IMR-90 (cell line): ENCODE data around the gene C6orf89. TPM values are rescaled to one million over a fixed set of nuclear protein-coding genes. Genes with fewer than 3 reads are reported as not detected.
A peak's percentile ranks its signal among the peaks of the same experiment; 100 is the strongest.

Experiments used
- ATAC-seq: fragments of 200-7000 bp; cut with Tn5 transposase; 2 replicates; pipeline ENCODE4 v1.9.1; 2020; ENCODE audit warnings: low read depth, mild to moderate bottlenecking, moderate library complexity
- BruUV-seq: library from RNA; stranded (reverse); fragments of 400-500 nt; replicated peaks from 2 replicates; lab custom pipeline; 2021; lab: Mats Ljungman, UMichigan
- CTCF ChIA-PET: fragments of 300-600 bp; formaldehyde crosslinking; extraction: SDS; loops from one replicate; lab custom pipeline; 2021; ENCODE audit warnings: antibody characterized with exemption; lab: Yijun Ruan, JAX
- POLR2A ChIA-PET: fragments of 300-600 bp; sonication (Branson Sonifier 250); formaldehyde crosslinking; loops from one replicate; lab custom pipeline; 2022; ENCODE audit warnings: antibody characterized with exemption; ENCODE audit not compliant: unreplicated experiment; lab: Charles Lee
- DNase-seq: peaks from one replicate; pipeline ENCODE4 v3.0.0; 2013
- H2AFZ ChIP-seq: replicated peaks from 2 replicates; pipeline ENCODE3; 2013; ENCODE audit warnings: low read length, mild to moderate bottlenecking; ENCODE audit not compliant: poor library complexity
- H2AK5ac ChIP-seq: 2 replicates; pipeline ENCODE4 v1.6.1; 2013; ENCODE audit warnings: low read depth, low read length, inconsistent platforms
- H2AK9ac ChIP-seq: replicated peaks from 2 replicates; pipeline ENCODE3; 2013; ENCODE audit warnings: mild to moderate bottlenecking, low read depth, low read length, moderate library complexity; ENCODE audit not compliant: poor library complexity
- H2BK120ac ChIP-seq: 2 replicates; pipeline ENCODE4 v1.6.1; 2013; ENCODE audit warnings: low read depth, low read length, inconsistent platforms
- H2BK15ac ChIP-seq: 3 replicates; pipeline ENCODE4 v1.6.1; 2013; ENCODE audit warnings: low read depth, low read length, inconsistent platforms
- H2BK20ac ChIP-seq: 2 replicates; pipeline ENCODE4 v1.6.1; 2013; ENCODE audit warnings: low read depth, mild to moderate bottlenecking, inconsistent platforms, low read length, moderate library complexity
- H2BK5ac ChIP-seq: 2 replicates; pipeline ENCODE4 v1.6.1; 2013; ENCODE audit warnings: mild to moderate bottlenecking, low read depth, low read length, inconsistent platforms; ENCODE audit not compliant: poor library complexity, severe bottlenecking
- H3K14ac ChIP-seq: replicated peaks from 2 replicates; pipeline ENCODE4 v1.6.1; 2013; ENCODE audit warnings: low read depth, low read length, inconsistent platforms
- H3K18ac ChIP-seq: 2 replicates; pipeline ENCODE4 v1.6.1; 2013; ENCODE audit warnings: low read depth, low read length, control low read depth
- H3K23ac ChIP-seq: 2 replicates; pipeline ENCODE4 v1.6.1; 2013; ENCODE audit warnings: low read depth, low read length, inconsistent platforms
- H3K27ac ChIP-seq: 2 replicates; pipeline ENCODE4 v1.5.1; 2013; ENCODE audit warnings: mild to moderate bottlenecking, control low read depth, low read length; ENCODE audit not compliant: insufficient read depth
- H3K27me3 ChIP-seq: 2 replicates; pipeline ENCODE4 v1.6.1; 2013; ENCODE audit warnings: low read length; ENCODE audit not compliant: control insufficient read depth, insufficient read depth
- H3K36me3 ChIP-seq: 2 replicates; pipeline ENCODE4 v1.6.1; 2013; ENCODE audit warnings: low read length, mixed read lengths; ENCODE audit not compliant: control insufficient read depth, insufficient read depth
- H3K4ac ChIP-seq: 2 replicates; pipeline ENCODE4 v1.6.1; 2013; ENCODE audit warnings: low read depth, low read length, inconsistent platforms
- H3K4me1 ChIP-seq: 2 replicates; pipeline ENCODE4 v1.6.1; 2013; ENCODE audit warnings: low read length, mixed read lengths; ENCODE audit not compliant: control insufficient read depth, insufficient read depth
- H3K4me2 ChIP-seq: 2 replicates; pipeline ENCODE4 v1.6.1; 2013; ENCODE audit warnings: low read depth, mild to moderate bottlenecking, control low read depth, low read length, moderate library complexity
- H3K4me3 ChIP-seq: 2 replicates; pipeline ENCODE4 v1.5.1; 2013; ENCODE audit warnings: low read depth, mild to moderate bottlenecking, control low read depth, low read length, moderate library complexity; ENCODE audit not compliant: insufficient read depth
- H3K56ac ChIP-seq: 2 replicates; pipeline ENCODE4 v1.6.1; 2013; ENCODE audit warnings: low read length, inconsistent platforms; ENCODE audit not compliant: insufficient read depth; ENCODE audit errors: extremely low read depth
- H3K79me1 ChIP-seq, 2 experiments: 2 replicates each; pipeline ENCODE4 v1.6.1; 2013; ENCODE audit warnings: low read length in 2 of 2, inconsistent platforms in 1 of 2, low read depth in 1 of 2
- H3K9ac ChIP-seq: 2 replicates; pipeline ENCODE4 v1.6.1; 2013; ENCODE audit warnings: low read depth, low read length, control low read depth
- H3K9me1 ChIP-seq: 2 replicates; pipeline ENCODE4 v1.6.1; 2013; ENCODE audit warnings: low read length, inconsistent platforms; ENCODE audit not compliant: insufficient read depth
- H3K9me3 ChIP-seq: 2 replicates; pipeline ENCODE4 v1.6.1; 2013; ENCODE audit warnings: low read length; ENCODE audit not compliant: control insufficient read depth, insufficient read depth
- H4K20me1 ChIP-seq: 2 replicates; pipeline ENCODE4 v1.6.1; 2013; ENCODE audit warnings: low read length, inconsistent platforms; ENCODE audit not compliant: insufficient read depth
- H4K5ac ChIP-seq: 2 replicates; pipeline ENCODE4 v1.6.1; 2013; ENCODE audit warnings: mild to moderate bottlenecking, low read depth, low read length, control low read depth
- H4K8ac ChIP-seq, 2 experiments: 2 replicates each; pipeline ENCODE4 v1.6.1; 2013; ENCODE audit warnings: low read depth in 2 of 2, low read length in 2 of 2, control low read depth in 1 of 2, inconsistent platforms in 1 of 2
- H4K91ac ChIP-seq: 2 replicates; pipeline ENCODE4 v1.6.1; 2013; ENCODE audit warnings: low read depth, low read length, inconsistent platforms; ENCODE audit not compliant: insufficient read depth
- BHLHE40 ChIP-seq: fragments of 150-350 bp; IDR thresholded peaks from 2 replicates; pipeline ENCODE4 v1.6.1; 2016; ENCODE audit warnings: mild to moderate bottlenecking, low read depth, low read length
- CTCF ChIP-seq: conservative IDR thresholded peaks from 2 replicates; pipeline ENCODE4 v1.5.1; 2012; ENCODE audit warnings: mild to moderate bottlenecking, low read depth, low read length, improper control_type of control experiment
- ELK1 ChIP-seq: fragments of 150-350 bp; IDR thresholded peaks from 2 replicates; pipeline ENCODE4 v1.6.1; 2016; ENCODE audit warnings: low read depth, mild to moderate bottlenecking, low read length, moderate library complexity, borderline replicate concordance
- FOS ChIP-seq: fragments of 150-350 bp; IDR thresholded peaks from 2 replicates; pipeline ENCODE4 v1.6.1; 2016; ENCODE audit warnings: low read depth, low read length
- MXI1 ChIP-seq: IDR thresholded peaks from 2 replicates; pipeline ENCODE4 v1.6.1; 2012; ENCODE audit warnings: low read depth, mild to moderate bottlenecking, low read length, moderate library complexity, borderline replicate concordance
- POLR2A ChIP-seq: IDR thresholded peaks from 2 replicates; pipeline ENCODE4 v1.6.1; 2012; ENCODE audit warnings: mild to moderate bottlenecking, low read depth, low read length
- RAD21 ChIP-seq: IDR thresholded peaks from 2 replicates; pipeline ENCODE4 v1.6.1; 2012; ENCODE audit warnings: low read length, improper control_type of control experiment
- RCOR1 ChIP-seq: IDR thresholded peaks from 2 replicates; pipeline ENCODE4 v1.6.1; 2012; ENCODE audit warnings: mild to moderate bottlenecking, low read length, improper control_type of control experiment; ENCODE audit not compliant: insufficient replicate concordance
- SMC3 ChIP-seq: fragments of 150-350 bp; IDR thresholded peaks from 2 replicates; pipeline ENCODE4 v1.6.1; 2016; ENCODE audit warnings: low read depth, mild to moderate bottlenecking, antibody characterized with exemption, low read length, moderate library complexity
- USF2 ChIP-seq: fragments of 150-350 bp; IDR thresholded peaks from 2 replicates; pipeline ENCODE4 v1.6.1; 2017; ENCODE audit warnings: mild to moderate bottlenecking, antibody characterized with exemption, low read length, low read depth
- whole genome bisulfite sequencing, 2 experiments: methylation state at CpG; one replicate each; pipeline versions ENCODE4 v1.1.5 to v1.1.7; 2013; ENCODE audit warnings: missing lambda C conversion rate in 2 of 2; ENCODE audit not compliant: insufficient read length in 1 of 2; ENCODE audit errors: extremely low coverage in 2 of 2; 5-methylcytosine and 5-hydroxymethylcytosine counted together
- dilution Hi-C: fragments of 300-500 bp; cut with HindIII; formaldehyde crosslinking; loops from one replicate; pipeline ENCODE4 v1.14.3; 2018; ENCODE audit warnings: low sequenced_read_pairs; ENCODE audit not compliant: unreplicated experiment
- in situ Hi-C: fragments of 300-500 bp; cut with MboI; formaldehyde crosslinking; loops from 3 replicates; pipeline ENCODE4 v1.14.3; 2019; ENCODE audit warnings: low sequenced_read_pairs, inconsistent platforms, mixed read lengths
- intact Hi-C: fragments of 100-400 bp; cut with micrococcal nuclease; formaldehyde crosslinking; loops from 2 replicates; pipeline ENCODE4 v1.10.0; 2022
- polyA plus RNA-seq, 3 experiments: library from polyadenylated mRNA; depleted of rRNA; stranded (reverse); fragments of >200 nt; gene quantifications; 2 replicates each; pipeline ENCODE4 v1.2.3, GENCODE V29; 2012; ENCODE audit warnings: low replicate concordance in 1 of 3
- total RNA-seq: library from RNA; depleted of rRNA; stranded (reverse); fragments of >200 nt; gene quantifications from 2 replicates; pipeline ENCODE4 v1.2.3, GENCODE V29; 2012

C6orf89 gene
- total and polyA plus RNA-seq, 2 of the 4 experiments (the other 2 are of a cell fraction) = 30.8 to 52.3 TPM

GRCh38 chr6:36927691-36928546 lies 42.2 kb downstream of the C6orf89 start:
- ChIA-PET POLR2A (no interaction called here), CTCF (interaction anchor here (1.1 kb wide), 1 partner anchor 24 kb away, joined by 4 read pairs; no protein-coding TSS in a partner anchor)
- Histone ChIP-seq H3K27ac (no peak overlapping the region), H3K27me3 (no peaks in the 10 kb centered on the region), H3K4me2 (peak overlapping the region; percentile 8), H4K20me1 (no peaks in the 10 kb centered on the region), H2AK9ac (no peak overlapping the region), H2BK15ac (no peak overlapping the region; the same call in 2 of the 3 replicates), H3K9me3 (no peaks in the 10 kb centered on the region), H2BK120ac (peak overlapping the region; percentile 41; the same call in 1 of the 2 replicates), H3K36me3 (peaks cover 13% of the 10 kb centered on the region), H4K91ac (peak overlapping the region; percentile 14), H3K14ac (peak overlapping the region; percentile 27), H2AFZ (peak overlapping the region; percentile 4), H3K9ac (no peak overlapping the region), H3K23ac (0 out of 2 replicates have a peak overlapping the region, but pooled peaks have one; percentile 11), H2BK20ac (no peak overlapping the region), H3K4ac (peak overlapping the region; percentile 59), H3K18ac (peak overlapping the region; percentile 43), H2BK5ac (peak overlapping the region; percentile 32), H4K8ac (no peak overlapping the region; a peak in 1 of 4 replicates), H3K79me1 (peaks cover 0 to 3% of the 10 kb centered on the region in 2 experiments; a peak in 1 of 4 replicates), H3K4me3 (no peak overlapping the region), H3K56ac (no peak overlapping the region), H2AK5ac (peak overlapping the region; percentile 54; the same call in 1 of the 2 replicates), H3K4me1 (peaks cover 38% of the 10 kb centered on the region), H3K9me1 (peaks cover 19% of the 10 kb centered on the region), H4K5ac (peak overlapping the region; percentile 61)
- dilution Hi-C loops = no loop called here
- TF ChIP-seq POLR2A (no peak), BHLHE40 (no peak), FOS (no peak), RAD21 (no peak), MXI1 (no peak), USF2 (no peak), SMC3 (no peak), CTCF (no peak), ELK1 (no peak), RCOR1 (no peak)
- in situ Hi-C loops = no loop called here
- WGBS, 2 experiments = 86% methylated on average over 3 of the region's 13 CpGs; no CpG with 5 or more reads in 1 of the 2 experiments
- intact Hi-C loops = no loop called here
- peak; percentile 39 for DNase-seq
- BruUV-seq = no TSS peak
- ATAC-seq = peak; percentile 18; the same call in 1 of the 2 replicates
